ENCODE results near the gene OGT. TPM values are rescaled to one million over a fixed set of nuclear protein-coding genes. Genes with fewer than 3 reads are reported as not detected.
"Not testable (repeated sequence)": the region's sequence is repeated elsewhere in the genome, so short reads cannot be mapped to it uniquely, and the experiment has no call there.

Gene OGT
- total RNA-seq, 1 experiment from 2014 or later: 211 TPM

GRCh38 chrX:71496476-71496875, 36.4 kb upstream of the OGT start:
- DNase-seq: no peak
- ChIA-PET CTCF (no interaction called here), POLR2A (no interaction called here)
- Mint-ChIP-seq H3K4me1 (ENCODE audit: low read depth, unreplicated experiment) (no peaks in the 10 kb centered on the region), H3K36me3 (ENCODE audit: insufficient read depth, unreplicated experiment) (peaks cover 6% of the 10 kb centered on the region), H3K4me3 (ENCODE audit: unreplicated experiment) (no peak overlapping the region), H3K27ac (ENCODE audit: unreplicated experiment) (no peak overlapping the region), H3K27me3 (ENCODE audit: insufficient read depth, unreplicated experiment) (no peaks in the 10 kb centered on the region), H3K9me3 (ENCODE audit: unreplicated experiment) (no peaks in the 10 kb centered on the region)
- no peak overlapping the region for H3K4me3 ChIP-seq (ENCODE audit: low read depth, low read length)
- intact Hi-C loops (cut with micrococcal nuclease; ENCODE audit: unreplicated experiment): no loop called here
- TF ChIP-seq CTCF (IDR thresholded peaks at IDR 0.05; ENCODE audit: insufficient read depth in 1 of 2, low read depth in 1 of 2, low read length in 1 of 2, severe bottlenecking in 1 of 2, unreplicated experiment in 1 of 2): no peak
- H3K9me3 ChIP-seq: no peaks in the 10 kb centered on the region
- no peaks in the 10 kb centered on the region for H3K36me3 ChIP-seq (ENCODE audit: control insufficient read depth, insufficient read depth, low read length)
- H3K27me3 ChIP-seq (replicated peaks; ENCODE audit: control insufficient read depth, insufficient read depth, low read length): no peaks in the 10 kb centered on the region
- H3K4me1 ChIP-seq: no peaks in the 10 kb centered on the region
- no TSS peak for BruUV-seq (replicated peaks)

DNA sequence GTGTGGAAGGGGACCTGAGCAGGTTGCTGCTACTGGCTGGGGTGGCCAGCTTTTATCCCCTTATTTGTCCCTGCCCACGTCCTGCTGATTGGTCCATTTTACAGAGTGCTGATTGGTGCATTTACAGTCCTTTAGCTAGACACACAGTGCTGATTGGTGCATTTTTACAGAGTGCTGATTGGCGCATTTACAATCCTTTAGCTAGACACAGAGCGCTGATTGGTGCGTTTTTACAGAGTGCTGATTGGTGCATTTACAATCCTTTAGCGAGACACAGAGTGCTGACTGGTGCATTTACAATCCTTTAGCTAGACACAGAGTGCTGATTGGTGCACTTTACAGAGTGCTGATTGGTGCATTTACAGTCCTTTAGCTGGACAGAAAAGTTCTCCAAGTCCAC, 30.8 kb upstream of the OGT start:
- H3K27me3 Mint-ChIP-seq (ENCODE audit: insufficient read depth, unreplicated experiment); H3K9me3 Mint-ChIP-seq (ENCODE audit: unreplicated experiment); H3K4me3 ChIP-seq (ENCODE audit: low read depth, low read length); H3K4me3 Mint-ChIP-seq (ENCODE audit: unreplicated experiment); CTCF ChIA-PET; BruUV-seq (replicated peaks); H3K36me3 ChIP-seq (ENCODE audit: control insufficient read depth, insufficient read depth, low read length); H3K4me1 ChIP-seq; H3K27me3 ChIP-seq (replicated peaks; ENCODE audit: control insufficient read depth, insufficient read depth, low read length); H3K27ac Mint-ChIP-seq (ENCODE audit: unreplicated experiment); H3K9me3 ChIP-seq; H3K4me1 Mint-ChIP-seq (ENCODE audit: low read depth, unreplicated experiment); intact Hi-C loops (cut with micrococcal nuclease; ENCODE audit: unreplicated experiment); H3K36me3 Mint-ChIP-seq (ENCODE audit: insufficient read depth, unreplicated experiment); DNase-seq; POLR2A ChIA-PET: not testable (repeated sequence)

GRCh38 chrX:71504346-71504745, 28.6 kb upstream of the OGT start:
- Mint-ChIP-seq H3K9me3 (ENCODE audit: unreplicated experiment) (no peaks in the 10 kb centered on the region), H3K36me3 (ENCODE audit: insufficient read depth, unreplicated experiment) (no peaks in the 10 kb centered on the region), H3K4me3 (ENCODE audit: unreplicated experiment) (no peak overlapping the region), H3K27me3 (ENCODE audit: insufficient read depth, unreplicated experiment) (no peaks in the 10 kb centered on the region), H3K4me1 (ENCODE audit: low read depth, unreplicated experiment) (no peaks in the 10 kb centered on the region), H3K27ac (ENCODE audit: unreplicated experiment) (no peak overlapping the region)
- POLR2A ChIA-PET: no interaction called here
- Histone ChIP-seq H3K27me3 (replicated peaks; ENCODE audit: control insufficient read depth, insufficient read depth, low read length) (no peaks in the 10 kb centered on the region), H3K9me3 (no peaks in the 10 kb centered on the region), H3K4me1 (no peaks in the 10 kb centered on the region), H3K36me3 (ENCODE audit: control insufficient read depth, insufficient read depth, low read length) (no peaks in the 10 kb centered on the region), H3K4me3 (ENCODE audit: low read depth, low read length) (no peak overlapping the region)
- BruUV-seq (replicated peaks): no TSS peak
- CTCF ChIA-PET: no interaction called here
- intact Hi-C loops (cut with micrococcal nuclease; ENCODE audit: unreplicated experiment): no loop called here
- DNase-seq: no peak
- no peak for TF ChIP-seq CTCF (IDR thresholded peaks at IDR 0.05; ENCODE audit: insufficient read depth in 1 of 2, low read depth in 1 of 2, low read length in 1 of 2, severe bottlenecking in 1 of 2, unreplicated experiment in 1 of 2)

DNA sequence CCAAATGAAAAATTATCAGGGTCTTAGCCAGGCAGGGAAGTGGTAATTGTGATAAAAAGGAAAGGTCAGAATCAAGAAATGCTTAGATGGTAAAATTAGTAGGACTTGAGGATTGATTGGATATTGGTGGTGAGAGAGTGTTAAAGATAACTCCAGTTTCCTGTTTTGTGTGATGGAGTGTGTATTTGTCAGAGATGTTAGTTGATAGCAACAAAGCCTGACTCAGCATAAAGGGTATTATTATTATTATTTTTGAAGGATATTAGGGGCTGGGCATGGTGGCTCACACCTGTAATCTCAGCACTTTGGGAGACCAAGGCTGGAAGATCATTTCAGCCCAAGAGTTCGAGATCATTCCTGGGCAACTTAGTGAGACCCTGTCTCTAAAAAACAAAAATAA, 23.6 kb upstream of the OGT start:
- no peak overlapping the region for H3K4me3 ChIP-seq (ENCODE audit: low read depth, low read length)
- Mint-ChIP-seq H3K27me3 (ENCODE audit: insufficient read depth, unreplicated experiment) (no peaks in the 10 kb centered on the region), H3K27ac (ENCODE audit: unreplicated experiment) (no peak overlapping the region), H3K4me1 (ENCODE audit: low read depth, unreplicated experiment) (peaks cover 4% of the 10 kb centered on the region), H3K9me3 (ENCODE audit: unreplicated experiment) (no peaks in the 10 kb centered on the region), H3K36me3 (ENCODE audit: insufficient read depth, unreplicated experiment) (no peaks in the 10 kb centered on the region), H3K4me3 (ENCODE audit: unreplicated experiment) (no peak overlapping the region)
- no peaks in the 10 kb centered on the region for H3K27me3 ChIP-seq (replicated peaks; ENCODE audit: control insufficient read depth, insufficient read depth, low read length)
- no peak for TF ChIP-seq CTCF (IDR thresholded peaks at IDR 0.05; ENCODE audit: insufficient read depth in 1 of 2, low read depth in 1 of 2, low read length in 1 of 2, severe bottlenecking in 1 of 2, unreplicated experiment in 1 of 2)
- intact Hi-C loops (cut with micrococcal nuclease; ENCODE audit: unreplicated experiment): no loop called here
- no TSS peak for BruUV-seq (replicated peaks)
- no peaks in the 10 kb centered on the region for H3K9me3 ChIP-seq
- CTCF ChIA-PET: no interaction called here
- POLR2A ChIA-PET: no interaction called here
- DNase-seq: no peak
- no peaks in the 10 kb centered on the region for H3K4me1 ChIP-seq
- no peaks in the 10 kb centered on the region for H3K36me3 ChIP-seq (ENCODE audit: control insufficient read depth, insufficient read depth, low read length)
